Measurements from ENCODE around the gene RASSF8. TPM values are rescaled to one million over a fixed set of nuclear protein-coding genes. Genes with fewer than 3 reads are reported as not detected.

Gene RASSF8
- total and polyA plus RNA-seq, 11 donors: 5.2 to 44.6 (median 28.5) TPM

- Histone ChIP-seq H3K4me1 (peaks cover 0 to 61% (median 34%) of the 10 kb centered on the region in 12 donors), H3K36me3 (no peaks in the 10 kb centered on the region), H3K4me3 (peak overlapping the region in 1 of 12 donors; percentile 81), H3K27ac (peak overlapping the region in 8 of 12 donors; percentile 51 to 98 (median 94)), H3K9me3 (no peaks in the 10 kb centered on the region), H3K27me3 (peaks cover 0 to 10% (median 0%) of the 10 kb centered on the region in 9 donors)
- TF ChIP-seq POLR2A (IDR thresholded peaks at IDR 0.05) (no peak), CTCF (IDR thresholded peaks at IDR 0.05) (peak; percentile 23 to 73 (median 50))
- DNase-seq (no peak), ATAC-seq (peak in 2 of 4 donors; percentile 15 to 17)
- WGBS, 4 donors: 26 to 45% (median 32%) methylated on average over 2 of the region's 2 CpGs
- intact Hi-C loops (cut with DNase I): loop anchor here in 4 of 10 donors (5.0 to 10.0 kb wide), 3 partner anchors 315 to 533 kb away; no protein-coding TSS in a partner anchor
These were observed 161.0 kb downstream of the RASSF8 start for GRCh38 chr12:26119391-26119989.

GRCh38 chr12:26120561-26121274 lies 162.2 kb downstream of the RASSF8 start:
- no peak for TF ChIP-seq POLR2A (IDR thresholded peaks at IDR 0.05)
- H3K4me3 ChIP-seq: peak overlapping the region in 7 of 12 donors; percentile 68 to 84 (median 73)
- no peaks in the 10 kb centered on the region for H3K9me3 ChIP-seq
- ATAC-seq: no peak
- intact Hi-C loops (cut with DNase I): loop anchor here in 8 of 10 donors (2.0 to 10.0 kb wide), 10 partner anchors 74 to 534 kb away; partner anchors contain the start of gene SSPN (in 3 of the 8)
- 52 to 72% (median 61%) methylated on average over 4 of the region's 4 CpGs for WGBS, 4 donors
- peaks cover 0 to 49% (median 28%) of the 10 kb centered on the region in 12 donors for H3K4me1 ChIP-seq
- peak overlapping the region in 11 of 12 donors; percentile 28 to 98 (median 94) for H3K27ac ChIP-seq
- H3K27me3 ChIP-seq: peaks cover 0 to 21% (median 0%) of the 10 kb centered on the region in 9 donors
- DNase-seq: no peak
- no peaks in the 10 kb centered on the region for H3K36me3 ChIP-seq

GRCh38 chr12:26121323-26122060 lies 163.0 kb downstream of the RASSF8 start:
- ATAC-seq (no peak), DNase-seq (no peak)
- intact Hi-C loops (cut with DNase I): loop anchor here in 8 of 10 donors (2.0 to 10.0 kb wide), 10 partner anchors 73 to 533 kb away; partner anchors contain the start of gene SSPN (in 3 of the 8)
- H3K4me1 ChIP-seq: peaks cover 0 to 47% (median 27%) of the 10 kb centered on the region in 12 donors
- H3K27ac ChIP-seq: peak overlapping the region in 11 of 12 donors; percentile 63 to 98 (median 94)
- H3K4me3 ChIP-seq: peak overlapping the region; percentile 44 to 84 (median 68)
- 35 to 42% (median 37%) methylated on average over 15 of the region's 15 CpGs for WGBS, 4 donors
- H3K9me3 ChIP-seq: no peaks in the 10 kb centered on the region
- H3K27me3 ChIP-seq: peaks cover 0 to 24% (median 0%) of the 10 kb centered on the region in 9 donors
- H3K36me3 ChIP-seq: no peaks in the 10 kb centered on the region
- TF ChIP-seq CTCF (IDR thresholded peaks at IDR 0.05) (no peak), POLR2A (IDR thresholded peaks at IDR 0.05) (no peak)

- TF ChIP-seq POLR2A (IDR thresholded peaks at IDR 0.05) (no peak), CTCF (IDR thresholded peaks at IDR 0.05) (peak in 1 of 12 donors; percentile 21)
- Histone ChIP-seq H3K36me3 (no peaks in the 10 kb centered on the region), H3K27ac (peak overlapping the region; percentile 45 to 98 (median 92)), H3K4me1 (peaks cover 0 to 48% (median 29%) of the 10 kb centered on the region in 12 donors), H3K9me3 (no peaks in the 10 kb centered on the region), H3K4me3 (peak overlapping the region; percentile 44 to 84 (median 68)), H3K27me3 (peaks cover 0 to 29% (median 0%) of the 10 kb centered on the region in 9 donors)
- DNase-seq (peak in 4 of 5 donors; percentile 41 to 54 (median 50)), ATAC-seq (peak in 1 of 4 donors; percentile 1)
- intact Hi-C loops (cut with DNase I): loop anchor here in 7 of 10 donors (5.0 to 10.0 kb wide), 9 partner anchors 73 to 533 kb away; partner anchors contain the start of gene SSPN (in 3 of the 7)
- WGBS, 4 donors: 0 to 2% (median 1%) methylated on average over 38 to 88 of the region's 88 CpGs
These were observed 163.7 kb downstream of the RASSF8 start for GRCh38 chr12:26122061-26122680.

All from heart left ventricle (tissue), 16 donors.